ENCODE data around the gene HNRNPDL. TPM values are rescaled to one million over a fixed set of nuclear protein-coding genes. Genes with fewer than 3 reads are reported as not detected.

The HNRNPDL gene
- total RNA-seq, 3 donors from 2014 or later (not counting 1 experiment from before 2014, with no cell fraction given) = 328 to 423 (median 371) TPM

GRCh38 chr4:82463221-82463620, 33.0 kb upstream of the HNRNPDL start:
- no peaks in the 10 kb centered on the region for H3K27me3 ChIP-seq (ENCODE audit: control insufficient read depth, insufficient read depth, low read length)
- ATAC-seq = no peak
- H3K4me1 Mint-ChIP-seq = no peaks in the 10 kb centered on the region
- H3K4me3 Mint-ChIP-seq = no peak overlapping the region
- H3K9me3 Mint-ChIP-seq = no peaks in the 10 kb centered on the region
- H3K27ac ChIP-seq (ENCODE audit: low read length) = no peak overlapping the region
- H3K36me3 ChIP-seq (ENCODE audit: control insufficient read depth, insufficient read depth, low read length) = peaks cover 36% of the 10 kb centered on the region
- WGBS (ENCODE audit: insufficient coverage) = 100% methylated on average over 1 of the region's 1 CpG
- H3K36me3 Mint-ChIP-seq = no peaks in the 10 kb centered on the region
- no peak for TF ChIP-seq CTCF (IDR thresholded peaks at IDR 0.05)
- no peaks in the 10 kb centered on the region for H3K9me3 ChIP-seq (ENCODE audit: control insufficient read depth, insufficient read depth, low read length)
- intact Hi-C loops (cut with micrococcal nuclease) = loop anchor here (10.0 kb wide), 1 partner anchor 822 kb away; the partner anchor contains the start of gene COQ2
- no peak overlapping the region for H3K27ac Mint-ChIP-seq
- no peaks in the 10 kb centered on the region for H3K4me1 ChIP-seq (ENCODE audit: control insufficient read depth, insufficient read depth, low read length)
- H3K27me3 Mint-ChIP-seq (ENCODE audit: low read depth in 2 of 2) = no peaks in the 10 kb centered on the region
- H3K4me3 ChIP-seq (ENCODE audit: low read length) = no peak overlapping the region
- no peak for DNase-seq

- Mint-ChIP-seq H3K27ac (no peak overlapping the region), H3K4me3 (no peak overlapping the region), H3K27me3 (ENCODE audit: low read depth in 2 of 2) (no peaks in the 10 kb centered on the region), H3K36me3 (peaks cover 7% of the 10 kb centered on the region), H3K9me3 (no peaks in the 10 kb centered on the region), H3K4me1 (no peaks in the 10 kb centered on the region)
- DNase-seq = peak; percentile 75 to 91
- no peaks in the 10 kb centered on the region for H3K9me3 ChIP-seq (ENCODE audit: control insufficient read depth, insufficient read depth, low read length)
- intact Hi-C loops (cut with micrococcal nuclease) = loop anchor here (10.0 kb wide), 1 partner anchor 822 kb away; the partner anchor contains the start of gene COQ2
- TF ChIP-seq CTCF (IDR thresholded peaks at IDR 0.05) = peak; percentile 74
- H3K27me3 ChIP-seq (ENCODE audit: control insufficient read depth, insufficient read depth, low read length) = no peaks in the 10 kb centered on the region
- 61% methylated on average over 2 of the region's 7 CpGs for WGBS (ENCODE audit: insufficient coverage)
- H3K27ac ChIP-seq (ENCODE audit: low read length) = no peak overlapping the region
- H3K4me3 ChIP-seq (ENCODE audit: low read length) = no peak overlapping the region
- H3K4me1 ChIP-seq (ENCODE audit: control insufficient read depth, insufficient read depth, low read length) = no peaks in the 10 kb centered on the region
- peak; percentile 90 to 100 (median 99) for ATAC-seq
- peaks cover 44% of the 10 kb centered on the region for H3K36me3 ChIP-seq (ENCODE audit: control insufficient read depth, insufficient read depth, low read length)
Observed at GRCh38 chr4:82462415-82462831, 32.2 kb upstream of the HNRNPDL start.

- intact Hi-C loops (cut with micrococcal nuclease) = loop anchor here (10.0 kb wide), 1 partner anchor 823 kb away; the partner anchor contains the start of gene COQ2
- Histone ChIP-seq H3K27ac (ENCODE audit: low read length) (no peak overlapping the region), H3K4me1 (ENCODE audit: control insufficient read depth, insufficient read depth, low read length) (no peaks in the 10 kb centered on the region), H3K9me3 (ENCODE audit: control insufficient read depth, insufficient read depth, low read length) (no peaks in the 10 kb centered on the region), H3K36me3 (ENCODE audit: control insufficient read depth, insufficient read depth, low read length) (peaks cover 51% of the 10 kb centered on the region), H3K4me3 (ENCODE audit: low read length) (no peak overlapping the region), H3K27me3 (ENCODE audit: control insufficient read depth, insufficient read depth, low read length) (no peaks in the 10 kb centered on the region)
- DNase-seq (no peak), ATAC-seq (no peak)
- Mint-ChIP-seq H3K4me3 (no peak overlapping the region), H3K4me1 (no peaks in the 10 kb centered on the region), H3K36me3 (peaks cover 7% of the 10 kb centered on the region), H3K27ac (no peak overlapping the region), H3K9me3 (no peaks in the 10 kb centered on the region), H3K27me3 (ENCODE audit: low read depth in 2 of 2) (no peaks in the 10 kb centered on the region)
- WGBS (ENCODE audit: insufficient coverage) = 83% methylated on average over 1 of the region's 2 CpGs
- no peak for TF ChIP-seq CTCF (IDR thresholded peaks at IDR 0.05)
Observed at GRCh38 chr4:82461710-82462109, 31.4 kb upstream of the HNRNPDL start.

GRCh38 chr4:82458729-82459128, 28.5 kb upstream of the HNRNPDL start:
- no peak for ATAC-seq
- H3K27me3 Mint-ChIP-seq (ENCODE audit: low read depth in 2 of 2) = no peaks in the 10 kb centered on the region
- H3K27ac ChIP-seq (ENCODE audit: low read length) = no peak overlapping the region
- no peak overlapping the region for H3K27ac Mint-ChIP-seq
- intact Hi-C loops (cut with micrococcal nuclease) = no loop called here
- H3K4me3 Mint-ChIP-seq = no peak overlapping the region
- H3K27me3 ChIP-seq (ENCODE audit: control insufficient read depth, insufficient read depth, low read length) = no peaks in the 10 kb centered on the region
- H3K9me3 ChIP-seq (ENCODE audit: control insufficient read depth, insufficient read depth, low read length) = no peaks in the 10 kb centered on the region
- 85% methylated on average over 2 of the region's 2 CpGs for WGBS (ENCODE audit: insufficient coverage)
- no peaks in the 10 kb centered on the region for H3K4me1 Mint-ChIP-seq
- DNase-seq = no peak
- no peak for TF ChIP-seq CTCF (IDR thresholded peaks at IDR 0.05)
- peaks cover 69% of the 10 kb centered on the region for H3K36me3 ChIP-seq (ENCODE audit: control insufficient read depth, insufficient read depth, low read length)
- H3K4me1 ChIP-seq (ENCODE audit: control insufficient read depth, insufficient read depth, low read length) = no peaks in the 10 kb centered on the region
- H3K36me3 Mint-ChIP-seq = peaks cover 7% of the 10 kb centered on the region
- no peak overlapping the region for H3K4me3 ChIP-seq (ENCODE audit: low read length)
- no peaks in the 10 kb centered on the region for H3K9me3 Mint-ChIP-seq
